ENCODE measurements around the gene SDK1. TPM values are rescaled to one million over a fixed set of nuclear protein-coding genes. Genes with fewer than 3 reads are reported as not detected.
"Not testable (repeated sequence)": the region's sequence is repeated elsewhere in the genome, so short reads cannot be mapped to it uniquely, and the experiment has no call there.

The SDK1 gene
- total RNA-seq, 2 experiments from 2014 or later = 0.10 to 0.17 TPM

DNA sequence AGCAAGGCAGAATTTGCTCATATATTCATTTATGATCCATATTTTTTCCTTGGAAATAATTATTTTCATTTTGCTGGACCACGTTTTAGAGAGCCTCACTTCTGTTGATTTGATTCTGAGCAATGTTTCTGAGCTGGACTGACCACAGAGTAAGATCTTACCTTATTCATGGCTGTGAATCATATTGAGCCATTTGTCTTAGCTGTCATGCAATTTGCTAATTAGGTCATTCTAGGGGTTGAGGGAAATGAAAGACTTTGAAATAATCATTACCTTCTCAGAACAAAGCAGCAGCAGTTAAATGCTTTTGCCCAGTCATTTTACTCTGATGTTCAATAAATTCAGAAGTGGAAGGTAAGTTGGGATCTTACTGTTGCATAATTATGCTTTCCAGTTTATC lies 251.4 kb downstream of the SDK1 start:
- Mint-ChIP-seq H3K9me3 (peaks cover 2% of the 10 kb centered on the region), H3K27me3 (no peaks in the 10 kb centered on the region), H3K36me3 (ENCODE audit: low read depth) (no peaks in the 10 kb centered on the region), H3K4me1 (no peaks in the 10 kb centered on the region), H3K4me3 (no peak overlapping the region), H3K27ac (no peak overlapping the region)
- no peak for DNase-seq
- ChIA-PET CTCF (no interaction called here), POLR2A (no interaction called here)

DNA sequence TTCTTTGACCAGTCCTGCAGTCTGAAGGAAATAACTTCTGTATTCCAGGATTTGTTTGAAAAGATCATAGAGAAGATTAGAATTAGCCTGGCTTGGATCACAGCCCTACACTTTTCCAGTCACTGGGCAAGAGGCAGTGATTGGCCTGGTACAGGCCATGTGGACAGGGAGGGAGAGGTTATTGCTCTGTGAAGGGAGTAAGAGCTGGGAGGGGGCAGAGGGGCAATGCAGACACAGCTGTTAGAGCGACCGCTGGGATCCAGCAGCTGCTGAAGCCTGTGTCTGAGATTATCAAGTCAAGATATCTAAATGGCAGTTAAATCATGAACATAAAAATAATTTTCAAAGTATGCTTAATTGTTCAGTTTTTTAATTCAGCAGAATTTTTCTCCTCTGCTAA lies 257.3 kb downstream of the SDK1 start:
- no peak overlapping the region for H3K27ac Mint-ChIP-seq
- POLR2A ChIA-PET = no interaction called here
- H3K9me3 Mint-ChIP-seq = peaks cover 2% of the 10 kb centered on the region
- no peak for DNase-seq
- H3K4me1 Mint-ChIP-seq = peaks cover 8% of the 10 kb centered on the region
- H3K36me3 Mint-ChIP-seq (ENCODE audit: low read depth) = peaks cover 2% of the 10 kb centered on the region
- CTCF ChIA-PET = no interaction called here
- no peak overlapping the region for H3K4me3 Mint-ChIP-seq
- H3K27me3 Mint-ChIP-seq = no peaks in the 10 kb centered on the region

GRCh38 chr7:3559278-3559677 lies 258.2 kb downstream of the SDK1 start:
- H3K4me1 Mint-ChIP-seq = peaks cover 11% of the 10 kb centered on the region
- no peak overlapping the region for H3K27ac Mint-ChIP-seq
- no peaks in the 10 kb centered on the region for H3K27me3 Mint-ChIP-seq
- H3K4me3 Mint-ChIP-seq = no peak overlapping the region
- no peak for DNase-seq
- CTCF ChIA-PET = no interaction called here
- peaks cover 2% of the 10 kb centered on the region for H3K9me3 Mint-ChIP-seq
- H3K36me3 Mint-ChIP-seq (ENCODE audit: low read depth) = peaks cover 2% of the 10 kb centered on the region
- POLR2A ChIA-PET = no interaction called here

DNA sequence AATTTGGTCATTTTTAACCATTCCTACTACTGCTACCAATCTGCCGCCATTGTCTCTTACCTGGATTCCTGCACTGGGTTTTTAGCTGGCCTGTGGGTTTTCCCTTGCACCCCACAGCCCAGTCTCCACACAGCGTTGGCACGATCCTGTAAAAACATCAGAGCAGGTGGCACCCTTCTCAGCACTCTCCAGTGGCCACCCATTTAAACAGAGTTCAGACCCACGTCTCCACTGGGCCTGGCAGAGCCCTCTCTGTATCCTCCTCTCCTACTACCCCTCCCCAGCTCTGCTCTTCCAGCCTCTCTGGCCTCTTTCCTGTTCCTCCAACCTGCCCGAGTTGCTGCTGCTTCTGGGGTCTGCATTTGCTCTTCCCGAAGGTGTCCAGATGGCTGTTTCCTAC lies 259.4 kb downstream of the SDK1 start:
- H3K9me3 Mint-ChIP-seq = no peaks in the 10 kb centered on the region
- ChIA-PET POLR2A (no interaction called here), CTCF (no interaction called here)
- H3K27me3 Mint-ChIP-seq = no peaks in the 10 kb centered on the region
- H3K4me3 Mint-ChIP-seq = no peak overlapping the region
- peaks cover 2% of the 10 kb centered on the region for H3K36me3 Mint-ChIP-seq (ENCODE audit: low read depth)
- H3K4me1 Mint-ChIP-seq = peaks cover 18% of the 10 kb centered on the region
- DNase-seq = no peak
- no peak overlapping the region for H3K27ac Mint-ChIP-seq

DNA sequence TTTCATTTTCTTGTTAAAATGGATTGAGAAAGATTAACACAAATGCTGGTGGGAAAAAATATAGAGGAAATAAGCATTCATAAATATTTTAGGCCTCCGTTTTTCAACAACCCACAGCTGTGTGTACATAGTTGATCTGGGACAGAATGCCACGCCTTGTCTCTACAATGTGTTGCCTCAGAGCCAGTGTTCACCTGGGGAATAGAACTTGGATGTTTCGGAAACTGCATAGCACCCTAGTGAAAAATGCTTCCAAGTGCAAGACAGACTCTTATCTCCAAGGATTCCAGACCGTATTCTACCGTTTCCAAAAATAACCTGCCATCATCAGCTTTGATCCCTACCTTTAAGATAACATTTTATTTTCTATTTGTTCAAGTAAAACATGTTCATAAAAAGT lies 260.9 kb downstream of the SDK1 start:
- ChIA-PET CTCF (interaction anchor here (1.1 kb wide), 1 partner anchor 10 kb away, joined by 3 read pairs; no protein-coding TSS in a partner anchor), POLR2A (no interaction called here)
- Mint-ChIP-seq H3K27me3 (no peaks in the 10 kb centered on the region), H3K36me3 (ENCODE audit: low read depth) (peaks cover 2% of the 10 kb centered on the region), H3K9me3 (no peaks in the 10 kb centered on the region), H3K4me3 (no peak overlapping the region), H3K27ac (no peak overlapping the region), H3K4me1 (peaks cover 18% of the 10 kb centered on the region)
- no peak for DNase-seq

DNA sequence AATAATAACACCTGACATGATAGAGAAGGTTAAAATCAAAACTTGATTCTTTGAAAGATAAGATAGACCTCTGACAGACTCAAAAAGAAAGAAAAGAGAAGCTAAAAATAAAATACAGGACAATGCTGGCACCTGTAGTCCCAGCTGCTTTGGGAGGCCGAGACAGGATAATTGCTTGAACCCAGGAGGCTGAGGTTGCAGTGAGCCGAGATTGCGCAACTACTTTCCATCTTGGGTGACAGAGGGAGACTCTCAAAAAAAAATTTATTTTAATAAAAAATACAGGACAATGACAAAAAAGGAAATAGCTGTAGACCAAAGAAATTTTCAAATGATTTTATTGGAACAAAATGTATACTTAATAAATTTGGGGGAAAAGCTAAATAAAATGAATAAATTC lies 263.2 kb downstream of the SDK1 start:
- peaks cover 2% of the 10 kb centered on the region for H3K36me3 Mint-ChIP-seq (ENCODE audit: low read depth)
- no peak for DNase-seq
- peaks cover 17% of the 10 kb centered on the region for H3K4me1 Mint-ChIP-seq
- H3K27ac Mint-ChIP-seq = no peak overlapping the region
- ChIA-PET CTCF (interaction anchor here (0.6 to 1.2 kb wide), 2 partner anchors 9 to 797 kb away, joined by 3 read pairs; no protein-coding TSS in a partner anchor), POLR2A (no interaction called here)
- H3K27me3 Mint-ChIP-seq = no peaks in the 10 kb centered on the region
- no peaks in the 10 kb centered on the region for H3K9me3 Mint-ChIP-seq
- no peak overlapping the region for H3K4me3 Mint-ChIP-seq

DNA sequence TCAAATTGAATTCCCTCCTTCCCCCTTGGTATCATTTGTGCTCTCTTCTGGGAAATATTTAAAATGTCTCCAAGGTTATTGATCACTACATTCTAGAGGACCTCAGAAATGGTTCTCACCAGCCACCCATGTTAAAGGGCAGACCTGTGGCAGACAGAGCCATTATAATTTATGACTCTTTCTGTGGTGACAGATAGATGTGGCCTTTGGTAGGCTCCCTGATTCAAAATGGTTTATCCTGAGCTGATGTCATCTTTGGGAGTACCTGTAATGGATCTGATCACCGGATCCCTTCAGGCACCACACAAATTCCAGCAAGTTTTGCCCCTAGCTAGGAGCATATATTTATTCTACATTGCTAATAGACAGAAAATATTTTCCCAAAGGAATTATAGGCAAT lies 267.5 kb downstream of the SDK1 start:
- H3K36me3 Mint-ChIP-seq (ENCODE audit: low read depth) = no peaks in the 10 kb centered on the region
- ChIA-PET CTCF (no interaction called here), POLR2A (no interaction called here)
- no peak overlapping the region for H3K27ac Mint-ChIP-seq
- H3K4me3 Mint-ChIP-seq = no peak overlapping the region
- H3K4me1 Mint-ChIP-seq = peaks cover 11% of the 10 kb centered on the region
- DNase-seq = no peak
- H3K27me3 Mint-ChIP-seq = no peaks in the 10 kb centered on the region
- no peaks in the 10 kb centered on the region for H3K9me3 Mint-ChIP-seq

GRCh38 chr7:3569643-3570042 lies 268.6 kb downstream of the SDK1 start:
- H3K36me3 Mint-ChIP-seq (ENCODE audit: low read depth) = no peaks in the 10 kb centered on the region
- no peak overlapping the region for H3K27ac Mint-ChIP-seq
- no peaks in the 10 kb centered on the region for H3K27me3 Mint-ChIP-seq
- peaks cover 6% of the 10 kb centered on the region for H3K4me1 Mint-ChIP-seq
- ChIA-PET POLR2A (no interaction called here), CTCF (no interaction called here)
- no peak for DNase-seq
- no peaks in the 10 kb centered on the region for H3K9me3 Mint-ChIP-seq
- no peak overlapping the region for H3K4me3 Mint-ChIP-seq

DNA sequence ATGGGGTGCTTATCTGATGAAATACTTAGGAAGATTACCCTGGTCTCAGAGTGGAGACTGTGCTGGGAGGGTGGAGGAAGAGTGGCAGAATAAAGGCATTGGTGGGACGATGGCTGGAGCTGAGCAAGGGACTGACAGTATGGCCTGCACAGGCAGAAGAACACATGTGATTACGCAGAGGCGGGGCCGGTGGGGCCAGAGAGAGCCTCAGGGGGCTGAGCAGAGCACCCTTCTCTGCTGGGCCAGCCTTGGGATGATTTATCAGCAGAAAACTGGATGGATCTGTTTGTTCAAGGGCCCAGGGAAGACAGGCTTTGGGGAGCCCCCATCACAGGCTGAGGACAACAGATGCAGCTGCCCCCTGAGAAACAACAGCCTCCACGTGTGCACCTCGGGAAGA lies 272.1 kb downstream of the SDK1 start:
- DNase-seq = no peak
- Mint-ChIP-seq H3K4me3 (no peak overlapping the region), H3K27me3 (no peaks in the 10 kb centered on the region), H3K4me1 (no peaks in the 10 kb centered on the region), H3K9me3 (peaks cover 11% of the 10 kb centered on the region), H3K27ac (no peak overlapping the region), H3K36me3 (ENCODE audit: low read depth) (no peaks in the 10 kb centered on the region)
- ChIA-PET POLR2A (no interaction called here), CTCF (interaction anchor here (0.5 to 1.3 kb wide), 2 partner anchors 9 to 75 kb away, joined by 3 read pairs; no protein-coding TSS in a partner anchor)

DNA sequence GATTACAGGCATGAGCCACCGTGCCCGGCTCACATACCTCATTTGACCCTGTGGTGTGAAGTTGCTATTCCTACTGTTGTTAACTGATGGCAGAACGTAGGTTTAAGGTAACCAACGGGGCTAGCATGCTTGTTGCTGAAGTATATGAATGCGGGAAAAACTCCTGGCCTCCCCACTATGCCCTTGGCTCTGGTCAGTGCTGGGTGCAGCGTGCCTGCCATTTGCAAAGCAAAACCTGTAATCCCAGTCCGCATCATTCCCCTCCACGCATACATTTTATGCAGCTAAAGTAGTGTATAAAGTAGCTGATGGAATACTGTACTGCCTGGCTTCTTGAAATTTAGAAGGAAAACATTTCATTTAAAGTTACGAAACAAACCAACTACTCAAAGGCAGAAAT lies 273.3 kb downstream of the SDK1 start:
- Mint-ChIP-seq H3K9me3 (peaks cover 13% of the 10 kb centered on the region), H3K27me3 (no peaks in the 10 kb centered on the region), H3K27ac (no peak overlapping the region), H3K36me3 (ENCODE audit: low read depth) (no peaks in the 10 kb centered on the region), H3K4me1 (no peaks in the 10 kb centered on the region), H3K4me3 (no peak overlapping the region)
- CTCF ChIA-PET = interaction anchor here (0.6 to 0.9 kb wide), 2 partner anchors 11 to 326 kb away, joined by 3 read pairs; no protein-coding TSS in a partner anchor
- POLR2A ChIA-PET = no interaction called here
- no peak for DNase-seq

DNA sequence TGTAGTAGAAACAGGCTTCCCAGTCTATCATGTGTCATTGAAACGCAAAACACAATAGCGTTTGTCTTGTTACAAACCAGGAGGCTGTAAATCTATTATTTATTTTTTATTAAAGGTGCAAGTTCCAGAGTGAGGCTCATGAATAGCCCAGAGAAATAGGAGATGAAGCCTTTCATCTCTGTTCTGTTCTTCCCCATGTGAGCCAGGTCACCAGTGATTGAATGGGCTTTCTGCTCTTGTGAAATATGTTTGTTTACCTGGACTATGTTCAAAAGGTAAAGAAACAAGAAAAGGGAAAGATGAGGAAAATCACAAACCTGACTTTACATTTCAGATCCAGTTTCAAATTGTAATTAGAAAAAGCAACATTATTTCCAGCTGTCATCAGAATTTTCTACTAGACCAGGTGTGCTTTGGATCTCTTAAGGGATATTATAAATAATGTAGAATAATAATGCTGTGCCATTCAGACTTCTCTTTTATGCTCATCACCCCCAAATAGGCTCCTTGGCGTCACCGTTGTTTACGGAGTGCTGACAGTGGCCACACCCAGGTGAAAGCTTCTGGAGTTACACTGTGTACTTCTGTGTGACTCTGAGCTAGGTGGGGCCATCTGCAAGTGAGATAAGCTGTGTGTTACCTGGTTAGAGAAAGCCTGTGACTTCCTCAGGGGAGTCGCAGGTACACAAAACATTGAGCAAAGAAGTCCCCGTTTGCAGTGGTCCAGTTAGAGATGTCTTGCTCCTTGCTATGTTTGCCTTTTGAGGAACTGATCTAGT lies 274.9 kb downstream of the SDK1 start:
- Mint-ChIP-seq H3K27ac (no peak overlapping the region), H3K36me3 (ENCODE audit: low read depth) (no peaks in the 10 kb centered on the region), H3K4me3 (no peak overlapping the region), H3K9me3 (peaks cover 16% of the 10 kb centered on the region), H3K4me1 (no peaks in the 10 kb centered on the region), H3K27me3 (no peaks in the 10 kb centered on the region)
- POLR2A ChIA-PET = no interaction called here
- CTCF ChIA-PET = interaction anchor here (0.6 kb wide), 1 partner anchor 324 kb away, joined by 4 read pairs; no protein-coding TSS in a partner anchor
- DNase-seq = no peak

GRCh38 chr7:3578399-3578798 lies 277.3 kb downstream of the SDK1 start:
- no peak overlapping the region for H3K4me3 Mint-ChIP-seq
- H3K9me3 Mint-ChIP-seq = peaks cover 16% of the 10 kb centered on the region
- DNase-seq = no peak
- no peak overlapping the region for H3K27ac Mint-ChIP-seq
- ChIA-PET POLR2A (no interaction called here), CTCF (no interaction called here)
- no peaks in the 10 kb centered on the region for H3K27me3 Mint-ChIP-seq
- H3K4me1 Mint-ChIP-seq = no peaks in the 10 kb centered on the region
- no peaks in the 10 kb centered on the region for H3K36me3 Mint-ChIP-seq (ENCODE audit: low read depth)

GRCh38 chr7:3579638-3580219 lies 278.7 kb downstream of the SDK1 start:
- POLR2A ChIA-PET = no interaction called here
- Mint-ChIP-seq H3K27me3 (no peaks in the 10 kb centered on the region), H3K4me3 (no peak overlapping the region), H3K36me3 (ENCODE audit: low read depth) (no peaks in the 10 kb centered on the region), H3K4me1 (no peaks in the 10 kb centered on the region), H3K27ac (no peak overlapping the region), H3K9me3 (peaks cover 16% of the 10 kb centered on the region)
- DNase-seq = no peak
- CTCF ChIA-PET = interaction anchor here (1.4 kb wide), 1 partner anchor 11 kb away, joined by 4 read pairs; no protein-coding TSS in a partner anchor

DNA sequence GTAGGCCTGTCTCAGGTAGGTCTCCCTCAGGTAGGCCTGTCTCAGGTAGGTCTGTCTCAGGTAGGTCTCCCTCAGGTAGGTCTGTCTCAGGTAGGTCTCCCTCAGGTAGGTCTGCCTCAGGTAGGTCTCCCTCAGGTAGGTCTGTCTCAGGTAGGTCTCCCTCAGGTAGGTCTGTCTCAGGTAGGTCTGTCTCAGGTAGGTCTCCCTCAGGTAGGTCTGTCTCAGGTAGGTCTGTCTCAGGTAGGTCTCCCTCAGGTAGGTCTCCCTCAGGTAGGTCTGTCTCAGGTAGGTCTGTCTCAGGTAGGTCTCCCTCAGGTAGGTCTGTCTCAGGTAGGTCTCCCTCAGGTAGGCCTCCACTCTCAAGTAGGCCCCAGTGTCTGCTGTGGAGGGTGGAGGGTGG lies 281.1 kb downstream of the SDK1 start:
- POLR2A ChIA-PET, H3K4me1 Mint-ChIP-seq: not testable (repeated sequence)

More for the DNA sequence above, 281.1 kb downstream of the SDK1 start:
- H3K36me3 Mint-ChIP-seq (ENCODE audit: low read depth); DNase-seq; H3K27me3 Mint-ChIP-seq; CTCF ChIA-PET; H3K4me3 Mint-ChIP-seq; H3K27ac Mint-ChIP-seq: not testable (repeated sequence)
- H3K9me3 Mint-ChIP-seq = peaks cover 13% of the 10 kb centered on the region

Measured in activated CD4-positive, alpha-beta T cell treated with anti-CD3 and anti-CD28 coated beads, Interleukin-2, amount 10 ng/mL, durations not matched to agents 7 days and 5 days (primary cell).